Activated gamma-delta T cell treated with anti-CD3 and anti-CD28 coated beads, Interleukin-2, amount 50 U/mL, for 16 hours (primary cell): ENCODE results near the gene PCOLCE2.

Source experiments
- DNase-seq: peaks from one replicate; pipeline ENCODE4 v3.0.0-alpha.2; 2020; ENCODE audit warnings: low read depth

The PCOLCE2 gene

GRCh38 chr3:142808103-142808917, 80.6 kb downstream of the PCOLCE2 start:
- DNase-seq, result no peak

DNA sequence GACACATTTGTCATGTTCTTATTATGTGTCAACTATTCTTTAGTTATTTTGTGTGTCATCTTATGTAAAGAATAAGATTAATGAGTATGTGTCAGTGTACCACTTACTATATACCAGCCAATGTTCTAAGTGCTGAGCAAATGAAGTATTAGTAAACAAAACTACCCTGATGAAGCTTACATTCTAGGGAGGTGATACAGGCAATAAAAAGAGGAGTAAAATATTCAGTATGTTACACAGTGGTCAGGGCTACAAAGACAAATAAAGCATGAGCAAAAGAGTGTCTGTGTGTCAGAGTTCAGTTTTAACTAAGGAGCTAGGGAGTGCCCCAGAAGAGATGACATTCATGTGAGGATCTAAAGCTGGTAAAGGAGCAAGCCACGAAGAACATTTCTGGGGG, 86.0 kb downstream of the PCOLCE2 start:
- no peak for DNase-seq

DNA sequence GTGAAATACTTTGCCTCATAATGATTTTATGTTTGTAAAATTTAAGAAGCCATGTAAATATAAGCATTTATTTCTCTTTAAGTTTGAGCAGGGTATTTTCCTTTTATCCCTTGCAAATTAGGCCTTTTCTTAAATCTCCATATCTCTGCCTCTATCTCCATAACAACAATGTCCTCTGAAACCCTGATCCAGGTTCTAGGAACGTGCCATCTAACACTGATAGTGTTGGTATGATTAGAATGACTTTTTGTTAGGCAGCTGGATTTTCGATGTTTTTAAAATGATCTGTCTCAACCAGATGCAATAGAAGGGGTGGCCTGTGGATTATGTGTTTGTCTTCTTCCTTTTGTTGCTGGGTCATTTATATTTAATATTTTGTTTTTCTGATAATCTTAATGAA, 87.1 kb downstream of the PCOLCE2 start:
- no peak for DNase-seq

- DNase-seq, result no peak
Observed at GRCh38 chr3:142796823-142797222, 92.1 kb downstream of the PCOLCE2 start.

- no peak for DNase-seq
Observed at GRCh38 chr3:142795332-142795731, 93.6 kb downstream of the PCOLCE2 start.

- no peak for DNase-seq
Observed at GRCh38 chr3:142794508-142794907, 94.4 kb downstream of the PCOLCE2 start.

- DNase-seq, result no peak
Observed at GRCh38 chr3:142787719-142788118, 101.2 kb downstream of the PCOLCE2 start.

GRCh38 chr3:142785996-142786395, 102.9 kb downstream of the PCOLCE2 start:
- no peak for DNase-seq

GRCh38 chr3:142784228-142784627, 104.7 kb downstream of the PCOLCE2 start:
- no peak for DNase-seq

GRCh38 chr3:142782616-142783015, 106.3 kb downstream of the PCOLCE2 start:
- DNase-seq, result no peak

GRCh38 chr3:142779591-142779990, 109.3 kb downstream of the PCOLCE2 start:
- DNase-seq, result no peak

- no peak for DNase-seq
Observed at GRCh38 chr3:142778541-142778940, 110.3 kb downstream of the PCOLCE2 start.

DNA sequence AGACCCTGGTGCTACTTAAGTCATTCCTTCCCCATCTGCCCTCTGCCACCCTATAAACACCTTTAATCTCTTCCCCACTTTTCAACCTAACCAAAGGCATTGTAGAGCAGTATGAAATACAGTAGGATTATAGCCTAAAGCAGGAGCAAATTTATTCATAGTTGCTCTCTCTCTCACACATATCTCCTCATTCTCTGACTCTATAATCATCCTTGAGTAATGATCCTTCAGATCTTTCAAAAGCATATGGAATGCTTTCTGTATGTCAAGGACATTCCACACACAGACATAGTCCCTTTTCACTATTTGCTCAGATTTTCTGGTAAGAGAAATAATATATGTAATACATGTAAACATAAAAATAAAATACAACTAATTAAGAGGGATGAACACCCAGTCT, 111.0 kb downstream of the PCOLCE2 start:
- no peak for DNase-seq

DNA sequence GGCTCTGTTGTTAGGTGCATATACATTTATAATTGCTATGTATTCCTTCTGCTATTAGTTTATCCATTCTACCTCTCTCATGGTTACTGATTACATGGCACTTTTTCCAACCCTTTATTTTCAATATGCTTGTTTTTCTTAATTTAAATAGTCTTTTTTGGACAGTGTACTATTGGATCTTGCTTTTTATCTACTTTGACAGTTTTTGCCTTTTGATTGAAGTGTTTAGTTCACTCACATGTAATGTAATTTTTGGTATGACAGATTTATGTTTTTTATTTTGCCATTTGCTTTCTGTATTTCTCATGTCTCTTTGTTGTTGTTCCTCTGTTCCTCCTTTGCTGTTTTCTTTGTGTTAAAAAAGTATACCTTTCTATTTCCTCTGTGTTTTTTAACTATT, 120.5 kb downstream of the PCOLCE2 start:
- no peak for DNase-seq
